SKM-1 (cell line): Measurements from ENCODE around the gene SLC25A21.
"Not testable (repeated sequence)": the region's sequence is repeated elsewhere in the genome, so short reads cannot be mapped to it uniquely, and the experiment has no call there.

Source experiments
- DNase-seq: peaks from one replicate; lab custom pipeline; 2025; ENCODE audit not compliant: unreplicated experiment; lab: John Stamatoyannopoulos, UW

The SLC25A21 gene

GRCh38 chr14:36724162-36724561 is 448.2 kb downstream of the SLC25A21 start:
- DNase-seq: no peak

- DNase-seq: no peak
Observed at GRCh38 chr14:36723530-36723929, 448.9 kb downstream of the SLC25A21 start.

- no peak for DNase-seq
Observed at GRCh38 chr14:36721877-36722276, 450.5 kb downstream of the SLC25A21 start.

GRCh38 chr14:36720657-36721056 is 451.7 kb downstream of the SLC25A21 start:
- no peak for DNase-seq

GRCh38 chr14:36719823-36720222 is 452.6 kb downstream of the SLC25A21 start:
- DNase-seq: no peak

- no peak for DNase-seq
Observed at GRCh38 chr14:36718216-36718615, 454.2 kb downstream of the SLC25A21 start.

GRCh38 chr14:36717363-36717762 is 455.0 kb downstream of the SLC25A21 start:
- DNase-seq: no peak

GRCh38 chr14:36716614-36717184 is 455.7 kb downstream of the SLC25A21 start:
- no peak for DNase-seq

- DNase-seq: no peak
Observed at GRCh38 chr14:36713960-36714703, 458.3 kb downstream of the SLC25A21 start.

- DNase-seq: no peak
Observed at GRCh38 chr14:36707570-36707969, 464.8 kb downstream of the SLC25A21 start.

GRCh38 chr14:36702474-36702873 is 469.9 kb downstream of the SLC25A21 start:
- no peak for DNase-seq

GRCh38 chr14:36701132-36701531 is 471.3 kb downstream of the SLC25A21 start:
- no peak for DNase-seq

GRCh38 chr14:36700651-36701050 is 471.8 kb downstream of the SLC25A21 start:
- no peak for DNase-seq

- not testable (repeated sequence) for DNase-seq
Observed at GRCh38 chr14:36699420-36699819, 473.0 kb downstream of the SLC25A21 start.

GRCh38 chr14:36690311-36691040 is 481.9 kb downstream of the SLC25A21 start:
- no peak for DNase-seq

- DNase-seq: no peak
Observed at GRCh38 chr14:36684946-36685345, 487.5 kb downstream of the SLC25A21 start.

GRCh38 chr14:36683083-36683724 is 489.2 kb downstream of the SLC25A21 start:
- DNase-seq: no peak

- DNase-seq: no peak
Observed at GRCh38 chr14:36682338-36682737, 490.1 kb downstream of the SLC25A21 start.

GRCh38 chr14:36676236-36676635 is 496.2 kb downstream of the SLC25A21 start:
- DNase-seq: no peak

GRCh38 chr14:36675581-36675980 is 496.8 kb downstream of the SLC25A21 start:
- no peak for DNase-seq

GRCh38 chr14:36674659-36675058 is 497.7 kb downstream of the SLC25A21 start:
- DNase-seq: no peak

GRCh38 chr14:36672095-36672494 is 500.3 kb downstream of the SLC25A21 start:
- DNase-seq: no peak
